NCI-H345 treated with DMSO at 0.1 percent for 48 hours (cell line): ENCODE data around the gene PPP6C.
"Not testable (repeated sequence)": the region's sequence is repeated elsewhere in the genome, so short reads cannot be mapped to it uniquely, and the experiment has no call there.

ENCODE experiments used
- DNase-seq: peaks from one replicate; lab custom pipeline; 2025; ENCODE audit not compliant: unreplicated experiment; lab: John Stamatoyannopoulos, UW

PPP6C gene

DNA sequence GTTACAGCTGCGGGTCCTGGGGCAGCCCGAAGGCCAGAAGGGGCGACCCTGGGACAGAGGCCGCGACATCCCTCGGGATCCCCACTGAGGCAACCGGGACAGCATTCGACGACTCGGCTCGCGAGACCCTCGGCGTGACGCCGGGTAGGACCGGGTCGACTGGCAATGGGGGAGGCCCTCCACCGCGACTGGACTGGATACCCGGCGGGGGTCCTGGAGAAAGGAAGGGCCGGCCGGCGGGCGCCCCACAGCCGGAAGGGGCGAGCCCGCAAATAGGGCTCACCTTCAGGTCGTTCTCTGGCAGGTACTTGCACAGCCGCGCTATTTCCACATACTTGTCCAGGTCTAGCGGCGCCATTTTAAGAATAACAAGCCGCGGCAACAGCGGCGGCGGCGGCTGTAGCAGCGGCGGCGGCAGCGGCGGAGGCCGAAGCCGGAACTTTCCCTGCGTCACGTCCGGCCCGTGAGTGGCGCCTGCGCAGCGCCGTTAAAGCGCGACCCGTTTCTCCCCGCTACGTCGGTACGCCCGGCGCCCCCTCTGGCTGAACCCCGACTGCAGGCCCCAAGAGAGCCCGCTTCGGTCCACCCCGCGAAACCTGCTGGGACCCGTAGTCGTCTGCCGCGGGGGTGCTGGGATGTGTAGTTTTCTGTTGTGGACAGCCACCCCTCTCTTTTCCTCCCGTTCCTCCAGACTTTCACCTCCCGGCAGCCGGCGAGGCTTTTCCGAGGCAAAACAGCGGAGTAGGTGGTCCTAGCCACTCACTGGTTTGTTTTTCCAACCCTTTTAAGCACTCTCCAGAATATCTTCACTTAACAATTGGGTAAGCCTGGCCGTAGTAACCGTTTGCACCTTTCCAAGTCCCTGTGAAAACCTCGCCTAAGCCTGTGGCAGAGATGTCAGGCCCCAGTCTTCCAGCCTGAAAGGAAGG lies at the start of gene PPP6C:
Gene PPP6C (minus strand): TSS at position 443 of the 929 bp plus-strand sequence. CDS start 85 bp downstream, at position 358.
- DNase-seq, result peak; percentile 86

DNA sequence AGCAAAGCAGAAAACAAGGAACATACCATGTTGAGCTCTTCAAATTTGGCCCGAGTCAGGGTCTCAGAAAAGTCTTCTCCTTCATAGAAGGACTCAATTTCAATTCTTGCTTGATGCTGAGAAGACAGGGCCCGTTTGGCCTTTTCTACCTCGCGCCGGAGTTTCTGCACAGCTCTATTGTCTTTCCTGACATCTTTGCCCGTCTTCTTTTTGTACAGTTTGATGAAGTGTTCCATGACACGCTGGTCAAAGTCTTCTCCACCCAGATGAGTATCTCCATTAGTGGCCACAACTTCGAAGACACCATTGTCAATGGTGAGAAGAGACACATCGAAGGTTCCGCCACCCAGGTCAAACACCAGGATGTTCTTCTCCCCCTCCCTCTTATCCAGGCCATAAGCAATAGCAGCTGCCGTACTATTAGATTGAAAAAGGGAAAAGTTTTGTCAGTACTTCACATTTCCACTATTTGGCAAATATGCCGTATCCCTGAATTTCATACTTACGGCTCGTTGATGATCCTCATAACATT lies 49.4 kb upstream of the PPP6C start:
- DNase-seq, result no peak

DNA sequence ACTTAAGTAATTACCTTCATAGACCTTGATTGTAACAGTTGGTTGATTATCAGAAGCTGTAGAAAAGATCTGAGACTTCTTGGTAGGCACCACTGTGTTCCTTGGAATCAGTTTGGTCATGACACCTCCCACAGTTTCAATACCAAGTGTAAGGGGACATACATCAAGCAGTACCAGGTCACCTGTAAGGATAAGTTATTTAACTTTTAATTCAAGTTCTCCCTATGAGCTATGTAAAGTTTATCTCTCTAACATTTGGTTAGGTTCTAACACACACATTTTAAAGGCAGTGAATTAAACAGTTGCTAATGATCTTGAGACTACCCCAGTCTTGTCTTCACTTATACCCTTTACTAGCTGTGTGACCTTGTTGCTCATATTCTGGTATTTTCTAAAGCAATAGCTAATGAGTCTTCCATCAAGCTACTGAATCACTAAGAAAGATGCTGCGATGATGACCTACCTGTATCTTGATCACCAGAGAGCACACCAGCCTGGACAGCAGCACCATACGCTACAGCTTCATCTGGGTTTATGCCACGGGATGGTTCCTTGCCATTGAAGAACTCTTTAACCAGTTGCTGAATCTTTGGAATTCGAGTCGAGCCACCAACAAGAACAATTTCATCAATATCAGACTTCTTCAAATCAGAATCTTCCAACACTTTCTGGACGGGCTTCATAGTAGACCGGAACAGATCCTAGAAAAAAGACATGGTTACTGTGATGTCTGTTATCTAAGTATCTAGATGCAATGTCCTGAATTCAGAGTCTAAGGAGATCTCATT lies 48.7 kb upstream of the PPP6C start:
- DNase-seq, result no peak

DNA sequence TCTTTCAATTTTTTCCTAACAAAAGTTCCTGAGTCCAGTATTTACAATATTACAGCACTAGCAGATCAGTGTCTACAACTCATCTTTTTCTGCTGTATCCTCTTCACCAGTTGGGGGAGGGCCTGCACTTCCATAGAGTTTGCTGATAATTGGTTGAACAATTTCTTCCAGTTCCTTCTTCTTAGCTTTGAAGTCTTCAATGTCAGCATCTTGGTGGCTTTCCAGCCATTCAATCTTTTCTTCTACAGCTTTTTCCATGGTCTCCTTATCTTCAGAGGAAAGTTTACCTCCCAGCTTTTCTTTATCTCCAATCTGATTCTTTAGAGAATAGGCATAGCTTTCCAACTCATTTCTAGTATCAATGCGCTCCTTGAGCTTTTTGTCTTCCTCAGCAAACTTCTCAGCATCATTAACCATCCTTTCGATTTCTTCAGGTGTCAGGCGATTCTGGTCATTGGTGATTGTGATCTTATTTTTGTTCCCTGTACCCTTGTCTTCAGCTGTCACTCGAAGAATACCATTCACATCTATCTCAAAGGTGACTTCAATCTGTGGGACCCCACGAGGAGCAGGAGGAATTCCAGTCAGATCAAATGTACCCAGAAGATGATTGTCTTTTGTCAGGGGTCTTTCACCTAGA lies 47.0 kb upstream of the PPP6C start:
- DNase-seq, result not testable (repeated sequence)

DNA sequence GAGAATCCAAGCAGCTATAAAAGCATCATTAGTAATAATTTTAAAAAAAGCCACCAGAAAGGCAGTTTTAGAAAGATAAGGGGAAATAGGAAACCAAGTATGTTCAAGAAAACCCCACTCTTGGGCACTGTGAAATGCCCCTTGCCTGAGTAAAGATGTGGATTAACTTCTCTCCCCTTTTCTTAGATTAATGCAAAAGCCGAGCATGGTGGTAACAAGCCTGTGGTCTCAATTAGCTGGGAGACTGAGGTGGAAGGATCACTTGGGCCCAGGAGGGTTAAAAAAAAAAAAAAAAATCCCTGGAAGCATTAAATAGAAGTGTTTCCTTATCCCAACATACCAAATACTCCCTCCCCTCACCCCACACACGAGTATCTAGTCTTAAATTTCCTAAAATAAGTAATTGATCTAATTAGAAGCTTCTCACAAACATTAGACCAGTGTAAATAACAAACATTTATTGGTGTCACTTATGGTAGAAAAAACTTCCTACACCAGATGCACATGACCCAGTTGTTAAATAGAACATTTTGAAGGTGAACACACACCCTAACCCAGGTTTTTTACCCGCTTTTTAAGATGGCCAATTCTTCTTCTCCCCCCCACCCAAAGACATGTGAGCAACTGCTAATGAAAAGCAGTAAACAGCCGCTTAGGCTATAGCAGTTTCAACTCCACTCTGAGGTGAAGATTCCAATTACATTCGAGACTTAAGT lies 46.4 kb upstream of the PPP6C start:
- DNase-seq, result no peak

DNA sequence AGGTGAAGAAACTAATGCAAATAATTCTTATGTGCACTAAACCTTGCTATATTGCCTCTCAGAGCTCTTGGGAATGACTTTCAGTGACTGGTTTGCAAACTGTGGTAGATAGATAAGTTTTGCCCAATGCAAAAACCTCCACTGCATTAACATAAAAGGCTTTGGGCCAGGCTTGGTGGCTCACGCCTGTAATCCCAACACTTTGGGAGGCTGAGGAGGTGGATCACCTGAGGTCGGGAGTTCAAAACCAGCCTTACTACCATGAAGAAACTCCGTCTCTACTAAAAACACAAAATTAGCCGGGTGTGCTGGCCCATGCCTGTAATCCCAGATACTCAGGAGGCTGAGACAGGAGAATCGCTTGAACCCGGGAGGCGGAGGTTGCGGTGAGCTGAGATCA lies 44.5 kb upstream of the PPP6C start:
- DNase-seq, result not testable (repeated sequence)

DNA sequence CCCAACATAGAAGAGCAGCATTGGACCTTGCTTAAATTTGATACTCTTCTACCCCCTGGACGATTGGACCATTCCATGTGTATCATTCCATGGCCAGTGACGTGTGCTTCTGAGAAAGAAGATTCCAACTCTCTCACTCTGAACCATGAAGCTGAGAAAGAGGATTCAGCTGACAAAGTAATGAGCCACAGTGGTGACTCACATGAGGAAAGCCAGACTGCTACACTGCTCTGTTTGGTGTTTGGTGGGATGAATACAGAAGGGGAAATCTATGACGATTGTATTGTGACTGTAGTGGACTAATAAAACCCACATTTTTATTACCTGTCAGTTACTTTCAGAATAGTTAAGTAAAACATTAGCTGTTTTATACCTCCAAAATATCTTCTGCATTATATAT lies 44.1 kb upstream of the PPP6C start:
- DNase-seq, result no peak

DNA sequence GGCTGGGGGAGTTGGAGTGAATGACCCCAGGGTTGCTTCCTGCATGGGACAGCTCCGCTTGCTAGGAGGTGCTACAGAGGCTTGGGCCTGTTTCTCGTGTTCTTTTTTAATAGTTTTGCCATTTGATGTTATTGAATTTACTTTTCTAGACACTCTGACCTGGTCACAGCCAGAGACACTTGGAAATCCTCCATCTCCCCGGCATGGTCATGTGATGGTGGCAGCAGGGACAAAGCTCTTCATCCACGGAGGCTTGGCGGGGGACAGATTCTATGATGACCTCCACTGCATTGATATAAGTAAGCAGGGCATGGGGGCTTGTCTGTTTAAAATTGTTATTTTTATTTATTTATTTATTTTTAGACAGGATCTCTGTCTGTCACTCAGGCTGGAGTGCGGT lies 38.2 kb upstream of the PPP6C start:
- DNase-seq, result no peak

DNA sequence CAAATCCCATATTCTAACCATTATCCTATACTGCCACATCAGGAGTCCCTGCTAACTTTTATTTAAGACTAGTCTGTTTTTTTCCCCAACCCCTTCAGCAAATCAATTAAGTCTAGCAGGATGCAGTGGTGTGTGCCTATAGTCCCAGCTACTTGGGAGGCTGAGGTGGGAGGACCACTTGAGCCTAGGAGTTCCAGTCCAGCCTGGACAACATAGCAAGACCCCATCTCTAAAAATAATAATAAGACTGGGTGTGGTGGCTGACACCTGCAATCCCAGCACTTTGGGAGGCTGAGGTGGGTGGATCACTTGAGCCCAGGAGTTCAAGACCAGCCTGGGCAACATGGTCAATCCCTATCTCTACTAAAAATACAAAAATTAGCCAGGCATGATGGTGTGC lies 35.3 kb upstream of the PPP6C start:
- DNase-seq, result not testable (repeated sequence)

DNA sequence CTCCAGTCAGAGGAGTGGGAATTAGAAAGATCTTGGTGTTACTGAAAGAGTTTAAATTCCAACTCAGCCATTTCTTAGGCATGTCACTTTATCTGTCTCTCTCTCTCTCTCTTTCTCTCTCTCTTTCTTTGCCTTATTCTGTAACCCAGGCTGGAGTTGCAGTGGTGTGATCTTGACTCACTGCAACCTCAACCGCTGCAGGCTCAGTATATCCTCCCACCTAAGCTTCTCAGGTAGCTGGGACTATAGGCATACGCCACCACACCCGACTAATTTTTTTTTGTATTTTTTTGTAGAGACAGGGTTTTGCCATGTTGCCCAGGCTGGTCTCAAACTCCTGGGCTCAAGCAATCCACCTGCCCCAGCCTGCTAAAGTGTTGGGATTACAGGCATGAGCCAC lies 29.0 kb upstream of the PPP6C start:
- no peak for DNase-seq

DNA sequence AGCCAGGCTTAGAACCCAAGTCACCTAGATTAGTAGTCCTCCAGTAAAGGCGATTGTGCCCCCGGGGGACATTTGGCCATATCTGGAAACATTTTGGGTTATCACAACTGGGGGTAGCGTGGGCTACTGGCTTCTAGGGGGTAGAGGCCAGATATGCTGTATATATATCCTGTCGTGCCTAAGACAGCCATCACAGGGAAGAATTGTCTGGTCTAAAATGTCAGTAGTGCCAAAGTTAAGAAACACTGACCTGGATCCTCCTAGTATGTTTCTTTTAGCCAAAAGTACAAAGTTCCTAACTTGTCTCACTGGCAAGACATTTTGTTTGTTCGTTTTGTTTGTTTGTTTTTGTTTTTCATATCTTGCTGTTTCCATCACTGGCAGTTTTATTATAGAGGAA lies 24.6 kb upstream of the PPP6C start:
- no peak for DNase-seq

DNA sequence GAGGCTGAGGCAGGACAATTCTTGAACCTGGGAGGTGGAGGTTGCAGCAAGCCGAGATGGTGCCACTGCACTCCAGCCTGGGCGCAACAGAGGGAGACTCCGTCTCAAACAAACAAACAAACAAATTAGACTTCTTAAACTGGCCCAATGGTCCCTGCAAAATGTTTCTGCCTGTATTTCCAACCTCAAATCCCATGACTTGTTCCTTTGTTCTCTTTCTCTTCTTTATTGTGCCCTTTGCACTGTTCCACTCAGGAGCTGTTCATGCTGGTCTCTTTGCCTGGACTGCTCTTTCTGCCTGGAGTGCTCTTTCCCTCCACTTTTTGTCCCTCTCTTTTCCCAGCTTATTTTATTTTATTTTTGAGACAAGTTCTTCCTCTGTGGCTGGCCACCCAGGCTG lies 14.9 kb upstream of the PPP6C start:
- DNase-seq, result no peak

DNA sequence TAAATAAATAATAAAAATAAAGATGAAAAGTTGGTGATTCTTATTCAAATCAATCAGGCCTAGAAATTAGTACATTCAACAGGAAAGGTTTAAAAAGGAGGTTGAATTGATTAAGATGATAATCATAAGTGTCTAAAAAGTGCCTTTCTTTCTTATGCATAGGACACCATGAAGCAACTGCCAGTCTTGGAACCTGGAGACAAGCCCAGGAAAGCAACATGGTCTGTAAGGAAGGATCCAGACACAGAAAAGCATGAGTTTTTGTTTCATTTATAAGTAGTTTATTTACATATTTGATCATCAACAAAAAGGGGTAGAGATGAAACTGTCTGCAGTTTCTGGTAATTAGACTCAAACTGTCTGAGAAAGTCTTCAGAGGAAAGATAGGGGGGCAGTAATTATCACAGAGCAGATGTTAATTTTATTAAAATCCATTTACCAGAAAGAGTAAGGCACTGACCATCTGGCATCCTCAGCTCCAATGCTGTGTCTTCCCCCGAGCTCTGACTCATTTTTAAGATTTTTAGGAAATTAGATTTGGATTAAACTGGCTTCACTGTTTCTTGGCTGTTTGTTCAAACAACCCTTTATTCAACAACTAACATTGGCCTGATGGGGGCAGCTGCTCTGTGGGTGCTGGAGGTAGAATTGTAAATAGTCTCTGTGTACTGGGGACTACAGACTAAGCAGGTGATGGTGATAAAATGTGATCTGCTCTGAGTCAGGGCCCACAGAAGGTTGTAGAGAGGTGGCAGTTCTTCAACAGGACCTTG lies 13.4 kb upstream of the PPP6C start:
- no peak for DNase-seq

DNA sequence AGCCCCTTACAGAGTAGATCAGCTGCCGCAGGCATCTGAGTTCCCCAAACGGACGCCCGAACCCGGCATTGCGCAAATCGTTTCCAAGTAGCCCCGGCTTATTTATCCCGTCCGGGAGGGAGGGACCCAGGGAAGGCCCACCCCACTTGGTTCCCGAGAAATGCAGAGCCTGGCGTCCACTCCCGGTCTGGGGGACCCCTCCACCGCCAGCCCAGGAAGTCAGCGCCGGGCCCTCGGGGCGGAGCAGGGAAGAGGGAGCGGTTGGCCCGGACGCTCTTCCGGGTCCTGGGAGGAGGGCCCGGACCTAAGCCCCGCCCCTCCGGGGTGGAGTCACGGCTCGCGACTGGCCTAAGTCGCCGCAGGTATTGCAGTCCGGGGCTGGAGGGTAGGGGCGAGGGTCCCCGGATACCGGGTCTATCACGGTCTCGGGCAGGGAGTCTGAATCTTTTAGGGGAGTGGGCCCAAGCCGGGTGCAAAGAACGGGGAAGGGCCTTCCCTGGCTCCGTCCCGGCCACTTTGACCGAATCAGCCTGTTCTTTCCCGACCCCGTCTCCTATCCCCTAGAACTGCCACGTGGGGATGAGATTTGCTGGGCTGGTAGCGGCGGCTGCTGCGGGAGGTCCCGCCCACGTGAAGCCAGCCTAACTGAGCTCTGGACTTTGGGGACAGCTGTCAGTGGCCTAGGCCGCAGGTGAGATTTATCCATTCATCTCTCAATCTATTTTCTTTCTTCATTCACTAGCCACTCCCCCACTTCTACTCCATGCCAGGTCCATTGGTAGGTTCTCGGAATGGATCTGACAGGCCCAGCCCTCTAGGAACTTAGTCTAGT lies 10.8 kb upstream of the PPP6C start, which contains the start of gene RABEPK:
Gene RABEPK (plus strand): TSS at position 327 of the 832 bp plus-strand sequence. CDS start 2,472 bp downstream, outside the sequence.
- DNase-seq, result peak; percentile 90

DNA sequence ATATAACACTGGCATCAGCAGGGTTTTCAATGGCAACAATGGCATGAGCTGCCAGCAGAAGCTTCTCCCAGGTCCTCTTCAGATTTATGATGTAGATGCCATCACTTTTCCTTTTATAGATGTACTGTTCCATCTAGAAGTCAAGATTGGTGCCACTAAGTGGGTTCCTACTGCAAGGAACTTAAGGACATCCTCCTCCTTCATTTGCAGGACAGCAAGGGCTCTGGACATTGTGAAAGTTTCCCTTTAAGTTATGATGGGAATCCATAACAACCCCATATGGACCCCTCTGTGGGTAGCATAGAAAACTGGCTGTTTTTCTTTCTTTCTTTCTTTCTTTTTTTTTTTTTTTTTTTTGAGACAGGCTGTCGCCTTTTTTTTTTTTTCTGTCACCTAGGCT lies 6.0 kb upstream of the PPP6C start:
- DNase-seq, result not testable (repeated sequence)

DNA sequence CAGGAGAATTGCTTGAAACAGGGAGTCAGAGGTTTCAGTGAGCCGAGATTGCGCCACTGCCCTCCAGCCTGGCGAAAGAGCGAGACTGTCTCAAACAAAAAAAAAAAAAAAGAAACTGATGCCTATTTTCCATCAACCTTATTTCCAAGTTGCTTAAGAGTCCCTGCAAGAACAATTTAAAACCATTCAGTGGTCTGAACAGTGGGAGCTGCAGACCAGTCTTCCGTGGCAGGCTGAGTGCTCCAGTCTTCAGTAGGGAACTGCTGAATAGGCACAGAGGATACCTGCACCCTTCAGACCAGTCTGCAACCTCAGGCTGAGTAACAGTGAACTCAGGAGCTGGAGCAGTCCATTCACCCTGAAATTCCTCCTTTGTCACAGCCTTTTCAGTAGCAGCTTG lies 4.9 kb upstream of the PPP6C start:
- not testable (repeated sequence) for DNase-seq

DNA sequence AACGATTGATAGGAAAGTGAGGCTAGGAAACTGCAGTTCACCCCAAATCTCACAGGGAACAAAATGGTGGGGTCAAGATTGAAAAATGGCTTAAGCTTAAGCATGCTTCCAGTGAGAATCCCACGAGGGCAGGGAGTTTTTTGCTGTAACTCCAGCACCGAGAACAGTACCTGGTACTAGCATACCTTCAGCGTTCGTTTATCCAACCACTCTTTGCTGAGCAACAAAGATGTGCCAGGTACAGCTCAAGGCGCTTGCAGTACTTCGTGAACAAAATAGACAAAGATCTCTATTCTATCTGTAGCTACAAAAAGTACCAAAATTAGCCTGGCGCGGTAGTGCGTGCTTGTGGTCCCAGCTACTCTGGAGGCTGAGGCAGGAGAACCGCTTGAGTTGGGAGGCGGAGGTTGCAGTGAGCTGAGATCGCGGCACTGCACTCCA lies 778 bp upstream of the PPP6C start:
- DNase-seq, result no peak

DNA sequence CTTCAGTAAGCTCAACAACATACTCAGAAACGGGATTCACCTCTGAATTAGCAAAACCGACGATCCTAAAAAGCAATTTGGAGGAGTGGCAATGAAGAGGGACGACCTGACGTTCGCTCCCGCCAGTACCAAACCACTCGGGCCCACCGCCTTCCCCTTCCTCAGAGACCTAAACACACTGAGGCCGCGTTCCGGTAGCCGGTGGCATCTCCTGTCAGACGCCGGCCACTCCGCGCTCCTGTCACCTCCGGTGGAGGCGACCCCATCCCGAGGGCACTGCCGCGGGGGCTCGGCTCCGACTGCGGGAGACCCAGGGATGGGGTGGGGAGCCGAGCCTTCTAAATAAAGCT lies 617 bp downstream of the PPP6C start:
- DNase-seq, result no peak

DNA sequence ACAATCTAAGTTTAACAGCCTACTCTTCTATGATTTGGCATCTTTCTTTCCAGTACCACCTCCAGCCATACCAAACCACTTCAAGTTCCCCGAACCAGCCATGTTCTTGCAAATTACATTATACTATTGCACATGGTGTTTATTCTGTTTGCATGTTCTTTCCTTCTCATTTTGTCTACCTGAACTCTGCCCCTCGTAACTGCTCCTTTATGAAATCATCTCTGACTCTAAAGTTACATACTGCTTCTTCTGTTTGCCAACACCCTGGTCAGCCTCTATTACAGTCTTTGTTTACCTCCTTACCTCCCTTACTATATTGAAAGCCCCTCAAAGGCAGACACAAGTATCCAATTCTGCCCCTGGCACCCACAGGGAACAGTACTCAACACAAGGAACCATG lies 6.0 kb downstream of the PPP6C start:
- DNase-seq, result no peak
